ENCODE measurements around the gene MPIG6B. TPM values are rescaled to one million over a fixed set of nuclear protein-coding genes. Genes with fewer than 3 reads are reported as not detected.

MPIG6B gene
- total and polyA plus RNA-seq, 2 donors from 2014 or later: 0.60 TPM; not detected in 1

GRCh38 chr6:31771992-31772358, 48.8 kb downstream of the MPIG6B start:
- no peaks in the 10 kb centered on the region for H3K9me3 ChIP-seq (ENCODE audit: control insufficient read depth in 2 of 3, insufficient read depth in 1 of 3, low read length in 3 of 3)
- no peaks in the 10 kb centered on the region for H3K27me3 ChIP-seq (ENCODE audit: control insufficient read depth, insufficient read depth, low read length)
- TF ChIP-seq, protein P1, sequence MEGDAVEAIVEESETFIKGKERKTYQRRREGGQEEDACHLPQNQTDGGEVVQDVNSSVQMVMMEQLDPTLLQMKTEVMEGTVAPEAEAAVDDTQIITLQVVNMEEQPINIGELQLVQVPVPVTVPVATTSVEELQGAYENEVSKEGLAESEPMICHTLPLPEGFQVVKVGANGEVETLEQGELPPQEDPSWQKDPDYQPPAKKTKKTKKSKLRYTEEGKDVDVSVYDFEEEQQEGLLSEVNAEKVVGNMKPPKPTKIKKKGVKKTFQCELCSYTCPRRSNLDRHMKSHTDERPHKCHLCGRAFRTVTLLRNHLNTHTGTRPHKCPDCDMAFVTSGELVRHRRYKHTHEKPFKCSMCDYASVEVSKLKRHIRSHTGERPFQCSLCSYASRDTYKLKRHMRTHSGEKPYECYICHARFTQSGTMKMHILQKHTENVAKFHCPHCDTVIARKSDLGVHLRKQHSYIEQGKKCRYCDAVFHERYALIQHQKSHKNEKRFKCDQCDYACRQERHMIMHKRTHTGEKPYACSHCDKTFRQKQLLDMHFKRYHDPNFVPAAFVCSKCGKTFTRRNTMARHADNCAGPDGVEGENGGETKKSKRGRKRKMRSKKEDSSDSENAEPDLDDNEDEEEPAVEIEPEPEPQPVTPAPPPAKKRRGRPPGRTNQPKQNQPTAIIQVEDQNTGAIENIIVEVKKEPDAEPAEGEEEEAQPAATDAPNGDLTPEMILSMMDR (IDR thresholded peaks at IDR 0.05; ENCODE audit: borderline replicate concordance, extremely low read depth, insufficient read depth): no peak
- FAIRE-seq: no peak
- intact Hi-C loops (cut with DNase I): no loop called here
- peaks cover 0 to 16% (median 0%) of the 10 kb centered on the region in 3 donors for H3K4me1 ChIP-seq (ENCODE audit: control insufficient read depth in 2 of 3, insufficient read depth in 2 of 3, low read depth in 1 of 3, low read length in 3 of 3)
- no peak overlapping the region for H3K9ac ChIP-seq (ENCODE audit: low read length in 3 of 3)
- H3K36me3 ChIP-seq (ENCODE audit: control insufficient read depth in 2 of 3, insufficient read depth in 3 of 3, low read length in 3 of 3): no peaks in the 10 kb centered on the region
- no peak overlapping the region for H3K27ac ChIP-seq (ENCODE audit: low read depth in 2 of 2, low read length in 2 of 2)
- H3K4me3 ChIP-seq (ENCODE audit: low read length in 3 of 3): no peak overlapping the region
- DNase-seq: no peak

- H3K4me3 ChIP-seq (ENCODE audit: low read length in 3 of 3): peak overlapping the region in 1 of 3 donors; percentile 13
- peak overlapping the region; percentile 77 to 92 for H3K27ac ChIP-seq (ENCODE audit: low read depth in 2 of 2, low read length in 2 of 2)
- intact Hi-C loops (cut with DNase I): no loop called here
- peak overlapping the region in 1 of 3 donors; percentile 58 for H3K9ac ChIP-seq (ENCODE audit: low read length in 3 of 3)
- H3K36me3 ChIP-seq (ENCODE audit: control insufficient read depth in 2 of 3, insufficient read depth in 3 of 3, low read length in 3 of 3): peaks cover 0 to 1% (median 0%) of the 10 kb centered on the region in 3 donors
- H3K9me3 ChIP-seq (ENCODE audit: control insufficient read depth in 2 of 3, insufficient read depth in 1 of 3, low read length in 3 of 3): no peaks in the 10 kb centered on the region
- TF ChIP-seq, protein P1 (IDR thresholded peaks at IDR 0.05; ENCODE audit: borderline replicate concordance, extremely low read depth, insufficient read depth): no peak
- FAIRE-seq (no peak), DNase-seq (no peak)
- no peaks in the 10 kb centered on the region for H3K27me3 ChIP-seq (ENCODE audit: control insufficient read depth, insufficient read depth, low read length)
- peaks cover 0 to 19% (median 0%) of the 10 kb centered on the region in 3 donors for H3K4me1 ChIP-seq (ENCODE audit: control insufficient read depth in 2 of 3, insufficient read depth in 2 of 3, low read depth in 1 of 3, low read length in 3 of 3)
Observed at GRCh38 chr6:31775184-31775583, 52.0 kb downstream of the MPIG6B start.

GRCh38 chr6:31775633-31776484, 52.7 kb downstream of the MPIG6B start:
- TF ChIP-seq, protein P1 (IDR thresholded peaks at IDR 0.05; ENCODE audit: borderline replicate concordance, extremely low read depth, insufficient read depth): no peak
- DNase-seq (no peak), FAIRE-seq (no peak)
- Histone ChIP-seq H3K4me1 (ENCODE audit: control insufficient read depth in 2 of 3, insufficient read depth in 2 of 3, low read depth in 1 of 3, low read length in 3 of 3) (peaks cover 0 to 19% (median 0%) of the 10 kb centered on the region in 3 donors), H3K27ac (ENCODE audit: low read depth in 2 of 2, low read length in 2 of 2) (peak overlapping the region; percentile 77 to 92), H3K9me3 (ENCODE audit: control insufficient read depth in 2 of 3, insufficient read depth in 1 of 3, low read length in 3 of 3) (no peaks in the 10 kb centered on the region), H3K36me3 (ENCODE audit: control insufficient read depth in 2 of 3, insufficient read depth in 3 of 3, low read length in 3 of 3) (peaks cover 0 to 7% (median 0%) of the 10 kb centered on the region in 3 donors), H3K9ac (ENCODE audit: low read length in 3 of 3) (peak overlapping the region in 1 of 3 donors; percentile 19), H3K27me3 (ENCODE audit: control insufficient read depth, insufficient read depth, low read length) (no peaks in the 10 kb centered on the region), H3K4me3 (ENCODE audit: low read length in 3 of 3) (peak overlapping the region in 1 of 3 donors; percentile 31)
- intact Hi-C loops (cut with DNase I): no loop called here

Small RNA genes lying within 50 kb of the gene (microRNA-seq; reads per million reads assigned to microRNA genes)
- not detected for gene MIR4646

Other genes starting within 250 kb of the MPIG6B start
Only the 30 nearest of the 42 such genes appear.
- 0.35 TPM for gene LTA, start 151.1 kb upstream of the MPIG6B start, total RNA-seq
- not detected for gene LTA, start 151.1 kb upstream of the MPIG6B start, polyA plus RNA-seq (ENCODE audit: insufficient read depth, low read depth, low replicate concordance)
- gene TNF, start 147.8 kb upstream of the MPIG6B start, total RNA-seq: 5.4 TPM
- gene TNF, start 147.8 kb upstream of the MPIG6B start, polyA plus RNA-seq (ENCODE audit: insufficient read depth, low read depth, low replicate concordance): 0.69 TPM
- gene LTB, start 140.9 kb upstream of the MPIG6B start, total RNA-seq: 18.5 TPM
- gene LTB, start 140.9 kb upstream of the MPIG6B start, polyA plus RNA-seq (ENCODE audit: insufficient read depth, low read depth, low replicate concordance): 6.6 TPM
- gene LST1, start 137.1 kb upstream of the MPIG6B start, total RNA-seq: 31.5 TPM
- 14.8 TPM for gene LST1, start 137.1 kb upstream of the MPIG6B start, polyA plus RNA-seq (ENCODE audit: insufficient read depth, low read depth, low replicate concordance)
- gene NCR3, start 130.4 kb upstream of the MPIG6B start, total RNA-seq: 0.82 TPM
- gene NCR3, start 130.4 kb upstream of the MPIG6B start, polyA plus RNA-seq (ENCODE audit: insufficient read depth, low read depth, low replicate concordance): not detected
- 44.1 TPM for gene AIF1, start 108.1 kb upstream of the MPIG6B start, total RNA-seq
- gene AIF1, start 108.1 kb upstream of the MPIG6B start, polyA plus RNA-seq (ENCODE audit: insufficient read depth, low read depth, low replicate concordance): 121 TPM
- gene PRRC2A, start 102.7 kb upstream of the MPIG6B start, total RNA-seq: 159 TPM
- 84.6 TPM for gene PRRC2A, start 102.7 kb upstream of the MPIG6B start, polyA plus RNA-seq (ENCODE audit: insufficient read depth, low read depth, low replicate concordance)
- gene BAG6, start 70.7 kb upstream of the MPIG6B start, total RNA-seq: 232 TPM
- gene BAG6, start 70.7 kb upstream of the MPIG6B start, polyA plus RNA-seq (ENCODE audit: insufficient read depth, low read depth, low replicate concordance): 215 TPM
- gene APOM, start 67.5 kb upstream of the MPIG6B start, total RNA-seq: 4.6 TPM
- gene APOM, start 67.5 kb upstream of the MPIG6B start, polyA plus RNA-seq (ENCODE audit: insufficient read depth, low read depth, low replicate concordance): 154 TPM
- gene C6orf47, start 62.6 kb upstream of the MPIG6B start, total RNA-seq: 26.5 TPM
- gene C6orf47, start 62.6 kb upstream of the MPIG6B start, polyA plus RNA-seq (ENCODE audit: insufficient read depth, low read depth, low replicate concordance): 25.5 TPM
- gene GPANK1, start 58.4 kb upstream of the MPIG6B start, total RNA-seq: 17.7 TPM
- gene GPANK1, start 58.4 kb upstream of the MPIG6B start, polyA plus RNA-seq (ENCODE audit: insufficient read depth, low read depth, low replicate concordance): 28.6 TPM
- 130 TPM for gene CSNK2B, start 57.3 kb upstream of the MPIG6B start, total RNA-seq
- gene CSNK2B, start 57.3 kb upstream of the MPIG6B start, polyA plus RNA-seq (ENCODE audit: insufficient read depth, low read depth, low replicate concordance): 270 TPM
- 15.1 TPM for gene LY6G5B, start 53.4 kb upstream of the MPIG6B start, total RNA-seq
- 2.5 TPM for gene LY6G5B, start 53.4 kb upstream of the MPIG6B start, polyA plus RNA-seq (ENCODE audit: insufficient read depth, low read depth, low replicate concordance)
- gene LY6G5C, start 42.3 kb upstream of the MPIG6B start, total RNA-seq: 2.5 TPM
- 4.6 TPM for gene LY6G5C, start 42.3 kb upstream of the MPIG6B start, polyA plus RNA-seq (ENCODE audit: insufficient read depth, low read depth, low replicate concordance)
- gene ABHD16A, start 20.0 kb upstream of the MPIG6B start, total RNA-seq: 48.7 TPM
- 50.2 TPM for gene ABHD16A, start 20.0 kb upstream of the MPIG6B start, polyA plus RNA-seq (ENCODE audit: insufficient read depth, low read depth, low replicate concordance)
- gene LY6G6F, start 16.5 kb upstream of the MPIG6B start, total RNA-seq: not detected
- gene LY6G6F, start 16.5 kb upstream of the MPIG6B start, polyA plus RNA-seq (ENCODE audit: insufficient read depth, low read depth, low replicate concordance): not detected
- not detected for gene LY6G6D, start 8.0 kb upstream of the MPIG6B start, total RNA-seq
- not detected for gene LY6G6D, start 8.0 kb upstream of the MPIG6B start, polyA plus RNA-seq (ENCODE audit: insufficient read depth, low read depth, low replicate concordance)
- not detected for gene LY6G6C, start 1.6 kb upstream of the MPIG6B start, total RNA-seq
- gene LY6G6C, start 1.6 kb upstream of the MPIG6B start, polyA plus RNA-seq (ENCODE audit: insufficient read depth, low read depth, low replicate concordance): not detected
- gene DDAH2, start 5.9 kb downstream of the MPIG6B start, total RNA-seq: 98.9 TPM
- 147 TPM for gene DDAH2, start 5.9 kb downstream of the MPIG6B start, polyA plus RNA-seq (ENCODE audit: insufficient read depth, low read depth, low replicate concordance)
- gene CLIC1, start 13.2 kb downstream of the MPIG6B start, total RNA-seq: 456 TPM
- 489 TPM for gene CLIC1, start 13.2 kb downstream of the MPIG6B start, polyA plus RNA-seq (ENCODE audit: insufficient read depth, low read depth, low replicate concordance)
- gene MSH5, start 16.6 kb downstream of the MPIG6B start, total RNA-seq: 23.7 TPM
- gene MSH5, start 16.6 kb downstream of the MPIG6B start, polyA plus RNA-seq (ENCODE audit: insufficient read depth, low read depth, low replicate concordance): 14.4 TPM
- 6.5 TPM for gene SAPCD1, start 39.3 kb downstream of the MPIG6B start, total RNA-seq
- 6.8 TPM for gene SAPCD1, start 39.3 kb downstream of the MPIG6B start, polyA plus RNA-seq (ENCODE audit: insufficient read depth, low read depth, low replicate concordance)
- 32.5 TPM for gene VWA7, start 54.0 kb downstream of the MPIG6B start, total RNA-seq
- gene VWA7, start 54.0 kb downstream of the MPIG6B start, polyA plus RNA-seq (ENCODE audit: insufficient read depth, low read depth, low replicate concordance): 10.2 TPM
- gene VARS1, start 72.4 kb downstream of the MPIG6B start, total RNA-seq: 79.0 TPM
- 30.3 TPM for gene VARS1, start 72.4 kb downstream of the MPIG6B start, polyA plus RNA-seq (ENCODE audit: insufficient read depth, low read depth, low replicate concordance)
- gene LSM2, start 83.6 kb downstream of the MPIG6B start, total RNA-seq: 41.6 TPM
- 70.6 TPM for gene LSM2, start 83.6 kb downstream of the MPIG6B start, polyA plus RNA-seq (ENCODE audit: insufficient read depth, low read depth, low replicate concordance)
- gene HSPA1L, start 91.9 kb downstream of the MPIG6B start, total RNA-seq: 1.7 TPM
- 2.3 TPM for gene HSPA1L, start 91.9 kb downstream of the MPIG6B start, polyA plus RNA-seq (ENCODE audit: insufficient read depth, low read depth, low replicate concordance)
- 133 TPM for gene HSPA1A, start 92.2 kb downstream of the MPIG6B start, total RNA-seq
- 209 TPM for gene HSPA1A, start 92.2 kb downstream of the MPIG6B start, polyA plus RNA-seq (ENCODE audit: insufficient read depth, low read depth, low replicate concordance)
- 142 TPM for gene HSPA1B, start 104.4 kb downstream of the MPIG6B start, total RNA-seq
- 175 TPM for gene HSPA1B, start 104.4 kb downstream of the MPIG6B start, polyA plus RNA-seq (ENCODE audit: insufficient read depth, low read depth, low replicate concordance)
- gene NEU1, start 139.4 kb downstream of the MPIG6B start, total RNA-seq: 66.9 TPM
- 131 TPM for gene NEU1, start 139.4 kb downstream of the MPIG6B start, polyA plus RNA-seq (ENCODE audit: insufficient read depth, low read depth, low replicate concordance)
- 137 TPM for gene SLC44A4, start 155.6 kb downstream of the MPIG6B start, total RNA-seq
- 37.4 TPM for gene SLC44A4, start 155.6 kb downstream of the MPIG6B start, polyA plus RNA-seq (ENCODE audit: insufficient read depth, low read depth, low replicate concordance)

All from kidney (tissue), 14 donors.